Inflammatory macrophage treated with lipopolysaccharide for 4 hours (primary cell): ENCODE data around the gene SCRN2.

Experiments used
- DNase-seq: peaks from one replicate; pipeline ENCODE4 v3.0.0-alpha.2; 2020

The SCRN2 gene

GRCh38 chr17:47871048-47871447, 30.0 kb upstream of the SCRN2 start:
- no peak for DNase-seq

DNA sequence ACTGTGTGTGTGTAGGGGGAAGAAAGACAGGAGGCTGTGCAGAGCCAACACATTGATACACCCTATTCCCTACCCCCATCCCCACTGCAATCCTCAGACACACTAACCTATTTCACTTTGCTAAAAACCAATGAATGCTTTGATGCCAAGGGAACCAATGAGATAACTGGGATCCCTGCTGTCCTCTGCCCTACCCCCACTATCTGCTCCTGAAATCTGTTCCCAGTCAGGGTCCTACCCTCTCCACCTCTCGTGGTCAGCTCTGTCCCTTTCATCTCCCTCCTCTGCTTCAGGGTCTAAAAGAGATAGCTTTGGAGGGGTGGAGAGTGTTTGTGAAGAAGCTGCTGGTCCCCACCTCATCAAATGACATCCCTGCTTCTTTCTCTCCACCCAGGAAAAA, 29.0 kb upstream of the SCRN2 start:
- no peak for DNase-seq

DNA sequence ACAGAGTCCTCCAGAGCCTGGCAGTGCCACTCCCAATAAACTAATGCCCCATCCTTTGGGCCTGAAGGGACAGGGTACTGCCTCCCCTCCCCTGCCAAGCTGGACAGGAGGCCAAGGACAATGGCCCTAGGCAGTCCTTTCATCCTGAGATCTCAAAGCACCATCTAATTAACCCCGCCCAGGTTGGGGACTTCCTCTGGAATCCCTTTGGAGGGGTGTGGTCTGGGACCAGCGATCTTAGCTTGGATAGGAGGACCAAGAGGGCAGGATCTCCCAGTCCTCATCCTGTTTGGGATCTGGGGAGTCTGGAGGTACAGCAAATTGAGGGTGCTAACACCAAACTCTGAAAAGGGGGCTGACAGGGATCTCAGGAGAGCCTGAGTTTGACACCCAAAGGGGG, 28.0 kb upstream of the SCRN2 start:
- DNase-seq: no peak

GRCh38 chr17:47867813-47868533, 26.9 kb upstream of the SCRN2 start:
- DNase-seq: no peak

DNA sequence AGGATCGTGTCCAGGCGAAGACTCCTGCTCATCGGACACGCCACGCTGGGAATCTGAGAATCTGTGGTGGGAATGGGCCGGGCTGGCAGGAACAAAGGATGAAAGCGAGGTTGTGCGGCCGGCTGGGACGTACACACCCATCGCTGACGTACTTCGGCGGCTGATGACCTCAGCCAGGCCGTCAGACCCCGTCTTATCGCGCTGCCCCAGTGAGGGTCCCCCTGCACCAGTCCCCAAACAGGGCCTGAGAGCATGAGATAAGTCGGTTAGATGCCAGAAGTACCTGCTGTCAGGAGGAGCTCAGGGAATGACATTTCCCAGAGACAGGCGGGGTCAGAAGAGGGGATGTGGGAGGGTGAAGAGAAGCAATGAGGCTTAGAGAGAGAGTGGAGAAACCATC, 25.9 kb upstream of the SCRN2 start:
- DNase-seq: no peak

- no peak for DNase-seq
Observed at GRCh38 chr17:47864791-47865216, 23.7 kb upstream of the SCRN2 start.

- no peak for DNase-seq
Observed at GRCh38 chr17:47862621-47863440, 21.8 kb upstream of the SCRN2 start.

- DNase-seq: no peak
Observed at GRCh38 chr17:47860386-47860785, 19.3 kb upstream of the SCRN2 start.

- DNase-seq: no peak
Observed at GRCh38 chr17:47857551-47858455, 16.7 kb upstream of the SCRN2 start.

GRCh38 chr17:47856830-47857229, 15.8 kb upstream of the SCRN2 start:
- DNase-seq: no peak

- DNase-seq: no peak
Observed at GRCh38 chr17:47855737-47856136, 14.7 kb upstream of the SCRN2 start.

- DNase-seq: no peak
Observed at GRCh38 chr17:47853616-47854015, 12.5 kb upstream of the SCRN2 start.

DNA sequence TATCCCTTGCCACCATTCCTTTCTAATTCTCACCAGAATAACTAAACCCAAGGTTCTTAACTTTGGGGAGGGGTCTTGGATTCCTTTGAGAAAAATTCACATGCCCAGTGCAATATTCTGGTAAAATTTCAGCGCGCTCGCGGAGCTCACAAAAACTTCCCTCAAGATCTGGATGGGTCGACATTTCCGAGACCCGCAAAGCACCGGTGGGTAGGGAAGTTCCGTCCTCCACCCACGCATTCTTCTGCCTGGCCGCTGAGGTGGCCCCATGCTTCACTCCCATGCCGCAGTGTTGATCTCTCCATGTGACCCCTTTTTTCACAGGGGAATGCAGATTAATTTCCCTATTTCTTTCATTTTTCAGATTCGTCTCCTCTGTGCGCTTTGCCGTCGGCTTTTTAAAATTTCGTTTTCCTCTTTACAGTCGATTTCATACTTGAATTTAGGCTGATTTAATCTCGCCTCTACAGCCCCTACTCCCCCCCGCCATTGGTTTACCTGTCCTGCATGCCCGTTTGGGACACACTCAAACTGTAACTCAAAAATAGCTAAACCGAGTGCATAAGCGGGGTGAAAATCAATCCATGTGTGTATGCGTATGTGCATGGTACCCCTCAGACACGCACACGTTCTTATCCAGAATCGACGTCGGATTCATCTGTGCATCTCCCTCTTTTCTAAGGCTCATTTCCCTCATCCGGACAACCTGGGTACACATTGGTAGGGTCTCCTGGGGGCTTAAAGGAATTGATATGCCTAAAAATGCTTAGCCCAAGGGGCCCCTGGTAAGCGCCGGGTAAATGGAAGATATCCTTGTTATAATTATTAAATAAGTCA, 11.3 kb upstream of the SCRN2 start:
- peak; percentile 44 for DNase-seq

DNA sequence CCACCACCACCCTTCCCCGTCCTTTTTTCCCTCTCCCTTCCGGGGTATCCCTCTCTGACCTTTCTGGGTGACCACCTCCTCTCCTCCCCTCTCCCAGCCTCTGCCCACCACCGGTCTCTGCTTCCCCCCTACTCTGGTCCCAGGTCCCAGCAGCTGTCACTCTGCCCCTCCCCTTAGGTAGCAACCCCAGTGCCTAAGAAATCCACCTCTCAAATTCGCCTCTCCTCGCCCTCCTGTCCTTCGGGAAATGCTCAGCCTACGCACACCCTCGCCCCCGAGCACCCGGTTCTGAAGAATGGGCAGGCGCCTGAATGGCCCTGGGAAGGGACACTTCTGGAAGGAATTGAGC, 10.7 kb upstream of the SCRN2 start:
- no peak for DNase-seq

DNA sequence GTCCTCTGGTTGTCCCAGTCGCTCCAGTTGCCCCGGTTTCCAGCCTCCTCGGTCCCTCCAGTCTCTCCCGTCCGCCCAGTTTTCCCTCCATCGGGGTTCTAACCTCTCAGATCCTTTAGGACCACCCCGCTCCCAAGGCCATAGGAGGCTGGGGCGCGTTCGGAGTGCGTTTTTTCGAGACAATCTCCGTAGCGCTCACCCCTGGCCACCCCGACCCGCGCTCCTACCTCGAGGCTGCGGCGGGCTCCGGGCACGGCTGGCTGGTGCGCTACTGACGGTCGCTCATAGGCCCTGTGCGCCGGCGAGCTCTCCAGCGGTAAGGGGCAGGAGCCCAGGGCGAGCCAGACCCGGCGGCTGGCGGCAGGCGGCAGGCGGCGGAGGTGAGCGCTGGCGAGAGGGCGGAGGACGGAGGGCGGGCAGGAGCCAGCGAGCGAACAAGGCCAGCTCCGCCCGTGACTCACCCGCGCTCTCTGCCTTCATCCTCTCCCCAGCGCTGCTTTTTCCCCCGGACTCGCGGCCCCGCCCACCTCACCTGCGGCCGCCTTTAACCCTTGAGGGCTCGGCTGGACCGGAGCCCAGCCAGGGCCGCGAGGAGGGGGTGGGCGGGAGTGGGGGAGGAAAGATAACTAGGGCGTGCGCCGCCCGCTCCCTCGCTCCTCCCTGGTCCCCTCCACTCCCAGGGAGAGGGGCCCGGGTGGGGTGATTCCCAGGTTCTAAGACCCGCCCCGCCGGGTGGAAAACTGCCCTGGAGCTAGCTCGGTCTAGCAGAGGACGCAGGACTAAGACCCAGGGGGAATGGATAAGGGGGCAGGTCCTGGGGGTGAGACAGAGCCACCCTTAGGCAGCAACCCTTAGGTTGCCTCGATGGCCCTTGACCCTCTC, 9.9 kb upstream of the SCRN2 start, which contains the start of gene SP6:
Gene SP6 (minus strand): TSS at position 472 of the 882 bp plus-strand sequence. CDS start 2,734 bp downstream, outside the sequence.
- no peak for DNase-seq

GRCh38 chr17:47850373-47850691, 9.3 kb upstream of the SCRN2 start:
- DNase-seq: no peak

DNA sequence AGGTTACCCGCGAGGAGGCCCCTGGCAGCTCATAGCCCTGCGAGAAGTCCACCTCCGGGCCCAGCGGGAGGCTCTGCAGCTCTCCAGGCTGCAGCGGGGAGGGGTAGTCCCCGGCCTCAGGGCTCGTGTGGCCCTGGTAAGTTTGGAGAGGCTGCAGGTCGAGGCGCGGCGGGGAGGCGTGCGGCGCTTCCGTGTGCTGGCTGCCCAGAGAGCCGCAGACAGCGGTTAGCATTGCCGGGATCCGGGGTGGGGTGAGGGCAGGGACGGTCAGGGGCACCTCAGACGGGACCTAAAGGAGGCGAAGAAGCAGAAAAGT, 7.1 kb upstream of the SCRN2 start:
- DNase-seq: no peak

- DNase-seq: peak; percentile 5
Observed at GRCh38 chr17:47847341-47848197, 6.5 kb upstream of the SCRN2 start.

GRCh38 chr17:47846716-47847340, 5.8 kb upstream of the SCRN2 start:
- DNase-seq: no peak

GRCh38 chr17:47845716-47846075, 4.6 kb upstream of the SCRN2 start:
- DNase-seq: no peak
